ENCODE measurements around the gene HSPA4L. TPM values are rescaled to one million over a fixed set of nuclear protein-coding genes. Genes with fewer than 3 reads are reported as not detected.

The HSPA4L gene
- total and polyA plus RNA-seq, 10 of the 15 experiments (the other 5 are each of a cell fraction or from before 2014, with no cell fraction given): 8.6 to 40.5 (median 21.4) TPM

GRCh38 chr4:127793528-127793927 is 11.4 kb downstream of the HSPA4L start (continued):
- TF ChIP-seq HCFC1 (IDR thresholded peaks at IDR 0.05; ENCODE audit: low read length): no peak

- BruUV-seq (replicated peaks): no TSS peak
- H3K4me2 ChIP-seq (ENCODE audit: control insufficient read depth, insufficient read depth): no peak overlapping the region
- FAIRE-seq: no peak
- H3K79me2 ChIP-seq (ENCODE audit: control insufficient read depth, insufficient read depth, low read length): no peaks in the 10 kb centered on the region
- no peak overlapping the region for H2AFZ ChIP-seq (ENCODE audit: control insufficient read depth, low read depth, low read length)
- no peak overlapping the region for H3K9ac ChIP-seq (ENCODE audit: control insufficient read depth, insufficient read depth, low read length)
- no peak for ATAC-seq
- POLR2A ChIA-PET: interaction anchor here (0.6 to 1.0 kb wide), 2 partner anchors 18 to 204 kb away, joined by 3 to 7 read pairs; partner anchors contain the start of gene HSPA4L
- no peaks in the 10 kb centered on the region for H3K4me1 ChIP-seq (ENCODE audit: control insufficient read depth, insufficient read depth, low read length)
- RAD21 ChIA-PET (ENCODE audit: unreplicated experiment): interaction anchor here (1.0 to 1.7 kb wide), 2 partner anchors 12 to 85 kb away, joined by 3 to 6 read pairs; no protein-coding TSS in a partner anchor
- H3K27ac ChIP-seq (ENCODE audit: control insufficient read depth, insufficient read depth): no peak overlapping the region
- TF ChIP-seq TARDBP (IDR thresholded peaks at IDR 0.05; ENCODE audit: borderline replicate concordance) (no peak), RAD51 (IDR thresholded peaks at IDR 0.05) (no peak), NR2C1 (IDR thresholded peaks at IDR 0.05) (no peak), ZNF622 (IDR thresholded peaks at IDR 0.05) (no peak)
- no peak for DNase-seq (ENCODE audit: low read depth, low spot score)
- peaks cover 0 to 4% of the 10 kb centered on the region in 2 experiments; a peak in 3 of 4 replicates for H3K36me3 ChIP-seq (ENCODE audit: control insufficient read depth in 2 of 2, insufficient read depth in 2 of 2, low read length in 1 of 2)
- H4K20me1 ChIP-seq (ENCODE audit: control insufficient read depth, insufficient read depth): no peaks in the 10 kb centered on the region
- in situ Hi-C loops (cut with MboI): no loop called here
- no peaks in the 10 kb centered on the region for H3K27me3 ChIP-seq (replicated peaks in 1 of 2; ENCODE audit: control insufficient read depth in 2 of 2, insufficient read depth in 2 of 2, low read length in 1 of 2)
- no peak overlapping the region for H3K4me3 ChIP-seq
- no peaks in the 10 kb centered on the region for H3K9me3 ChIP-seq (replicated peaks; ENCODE audit: control insufficient read depth, insufficient read depth, low read length)
- SMC1A ChIA-PET (ENCODE audit: uncharacterized antibody, unreplicated experiment): interaction anchor here (0.6 to 2.0 kb wide), 6 partner anchors 10 to 129 kb away, joined by 3 to 9 read pairs (median 6); no protein-coding TSS in a partner anchor
- CTCF ChIA-PET: interaction anchor here (0.6 to 1.6 kb wide), 3 partner anchors 10 to 29 kb away, joined by 3 to 5 read pairs (median 4); no protein-coding TSS in a partner anchor
- intact Hi-C loops (cut with micrococcal nuclease; ENCODE audit: unreplicated experiment): no loop called here
Measured at GRCh38 chr4:127799711-127800110, 17.6 kb downstream of the HSPA4L start.

GRCh38 chr4:127809173-127809800 is 27.2 kb downstream of the HSPA4L start:
- Histone ChIP-seq H3K79me2 (ENCODE audit: control insufficient read depth, insufficient read depth, low read length) (no peaks in the 10 kb centered on the region), H3K9ac (ENCODE audit: control insufficient read depth, insufficient read depth, low read length) (no peak overlapping the region), H2AFZ (ENCODE audit: control insufficient read depth, low read depth, low read length) (no peak overlapping the region), H3K9me3 (replicated peaks; ENCODE audit: control insufficient read depth, insufficient read depth, low read length) (no peaks in the 10 kb centered on the region), H3K4me3 (no peak overlapping the region), H3K27ac (ENCODE audit: control insufficient read depth, insufficient read depth) (no peak overlapping the region), H3K27me3 (replicated peaks in 1 of 2; ENCODE audit: control insufficient read depth in 2 of 2, insufficient read depth in 2 of 2, low read length in 1 of 2) (no peaks in the 10 kb centered on the region), H4K20me1 (ENCODE audit: control insufficient read depth, insufficient read depth) (no peaks in the 10 kb centered on the region), H3K4me2 (ENCODE audit: control insufficient read depth, insufficient read depth) (no peak overlapping the region), H3K36me3 (ENCODE audit: control insufficient read depth in 2 of 2, insufficient read depth in 2 of 2, low read length in 1 of 2) (peaks cover 0 to 9% of the 10 kb centered on the region in 2 experiments; a peak in 2 of 4 replicates), H3K4me1 (ENCODE audit: control insufficient read depth, insufficient read depth, low read length) (no peaks in the 10 kb centered on the region)
- FAIRE-seq: no peak
- 76% methylated on average over 6 of the region's 6 CpGs for WGBS (ENCODE audit: insufficient coverage, insufficient replicate concordance, low lambda C conversion rate, missing lambda C conversion rate)
- ATAC-seq: 0 out of 3 replicates have a peak, but pooled peaks have one; percentile 16
- in situ Hi-C loops (cut with MboI): no loop called here
- DNase-seq (ENCODE audit: low read depth, low spot score): no peak
- SMC1A ChIA-PET (ENCODE audit: uncharacterized antibody, unreplicated experiment): interaction anchor here (0.9 to 3.2 kb wide), 2 partner anchors 10 to 28 kb away, joined by 3 to 9 read pairs; no protein-coding TSS in a partner anchor
- POLR2A ChIA-PET: no interaction called here
- intact Hi-C loops (cut with micrococcal nuclease; ENCODE audit: unreplicated experiment): no loop called here
- TSS peak; percentile 7 for BruUV-seq (replicated peaks)
- CTCF ChIA-PET: interaction anchor here (1.1 to 1.3 kb wide), 3 partner anchors 10 to 129 kb away, joined by 3 to 5 read pairs (median 3); no protein-coding TSS in a partner anchor
- RAD21 ChIA-PET (ENCODE audit: unreplicated experiment): no interaction called here
- TF ChIP-seq POLR2AphosphoS2 (IDR thresholded peaks at IDR 0.05; ENCODE audit: low read depth, low read length) (no peak), ELK1 (IDR thresholded peaks at IDR 0.05; ENCODE audit: low read depth, low read length) (no peak), KAT2A (conservative IDR thresholded peaks at IDR 0.05; ENCODE audit: control insufficient read depth, low read depth, low read length) (no peak), RAD21 (IDR thresholded peaks at IDR 0.05; ENCODE audit: insufficient read depth, low read depth, low read length) (peak; percentile 35), KDM1A (IDR thresholded peaks at IDR 0.05; ENCODE audit: borderline replicate concordance) (no peak), BACH1 (IDR thresholded peaks at IDR 0.05; ENCODE audit: borderline replicate concordance) (no peak), SMC3 (IDR thresholded peaks at IDR 0.05; ENCODE audit: borderline replicate concordance, low read length) (peak; percentile 18; the same call in 1 of the 2 replicates), ZBED1 (IDR thresholded peaks at IDR 0.05; ENCODE audit: borderline replicate concordance) (no peak), IRF5 (IDR thresholded peaks at IDR 0.05; ENCODE audit: borderline replicate concordance) (no peak)
